ENCODE data around the gene RPS6KA4.
A peak's percentile ranks its signal among the peaks of the same experiment; 100 is the strongest.

DNA sequence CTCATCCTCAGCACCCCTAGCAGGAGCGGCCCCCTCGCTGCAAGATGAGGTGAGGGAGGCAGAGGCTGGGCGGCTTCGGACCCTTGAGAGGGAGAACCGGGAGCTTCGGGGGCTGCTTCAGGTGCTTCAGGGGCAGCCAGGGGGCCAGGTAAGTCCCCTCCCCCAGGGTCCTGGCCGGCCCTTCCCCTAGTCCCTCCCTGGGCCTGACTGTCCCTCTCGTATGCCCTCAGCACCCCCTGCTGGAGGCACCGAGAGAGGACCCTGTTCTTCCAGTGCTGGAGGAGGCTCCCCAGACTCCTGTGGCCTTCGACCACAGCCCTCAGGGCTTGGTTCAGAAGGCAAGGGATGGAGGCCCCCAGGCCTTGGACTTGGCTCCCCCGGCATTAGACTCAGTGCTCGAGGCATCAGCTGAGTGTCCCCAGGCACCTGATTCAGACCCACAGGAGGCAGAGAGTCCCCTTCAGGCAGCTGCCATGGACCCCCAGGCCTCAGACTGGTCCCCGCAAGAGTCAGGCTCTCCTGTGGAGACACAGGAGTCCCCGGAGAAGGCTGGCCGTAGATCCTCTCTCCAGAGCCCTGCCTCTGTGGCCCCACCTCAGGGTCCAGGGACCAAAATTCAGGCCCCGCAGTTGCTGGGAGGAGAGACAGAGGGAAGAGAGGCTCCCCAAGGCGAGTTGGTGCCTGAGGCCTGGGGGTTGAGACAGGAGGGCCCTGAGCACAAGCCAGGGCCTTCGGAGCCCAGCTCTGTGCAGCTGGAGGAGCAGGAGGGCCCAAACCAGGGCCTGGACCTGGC lies 15.0 kb upstream of the RPS6KA4 start:
- TF ChIP-seq, protein P1, sequence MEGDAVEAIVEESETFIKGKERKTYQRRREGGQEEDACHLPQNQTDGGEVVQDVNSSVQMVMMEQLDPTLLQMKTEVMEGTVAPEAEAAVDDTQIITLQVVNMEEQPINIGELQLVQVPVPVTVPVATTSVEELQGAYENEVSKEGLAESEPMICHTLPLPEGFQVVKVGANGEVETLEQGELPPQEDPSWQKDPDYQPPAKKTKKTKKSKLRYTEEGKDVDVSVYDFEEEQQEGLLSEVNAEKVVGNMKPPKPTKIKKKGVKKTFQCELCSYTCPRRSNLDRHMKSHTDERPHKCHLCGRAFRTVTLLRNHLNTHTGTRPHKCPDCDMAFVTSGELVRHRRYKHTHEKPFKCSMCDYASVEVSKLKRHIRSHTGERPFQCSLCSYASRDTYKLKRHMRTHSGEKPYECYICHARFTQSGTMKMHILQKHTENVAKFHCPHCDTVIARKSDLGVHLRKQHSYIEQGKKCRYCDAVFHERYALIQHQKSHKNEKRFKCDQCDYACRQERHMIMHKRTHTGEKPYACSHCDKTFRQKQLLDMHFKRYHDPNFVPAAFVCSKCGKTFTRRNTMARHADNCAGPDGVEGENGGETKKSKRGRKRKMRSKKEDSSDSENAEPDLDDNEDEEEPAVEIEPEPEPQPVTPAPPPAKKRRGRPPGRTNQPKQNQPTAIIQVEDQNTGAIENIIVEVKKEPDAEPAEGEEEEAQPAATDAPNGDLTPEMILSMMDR (IDR thresholded peaks at IDR 0.05) = peak in 2 of 4 experiments; percentile 19 to 21
- TF ChIP-seq POLR2AphosphoS5 (IDR thresholded peaks at IDR 0.05) (no peak), POLR2A (IDR thresholded peaks at IDR 0.05) (no peak)
